Upper lobe of right lung (tissue), 1 donor: ENCODE results near the gene THUMPD2. TPM values are rescaled to one million over a fixed set of nuclear protein-coding genes. Genes with fewer than 3 reads are reported as not detected.

Source experiments
- ATAC-seq: fragments of 200-7000 bp; cut with Tn5 transposase; one replicate; pipeline ENCODE4 v1.9.1; 2020; ENCODE audit warnings: mild to moderate bottlenecking, moderate library complexity
- DNase-seq: peaks from one replicate; pipeline ENCODE4 v3.0.0-alpha.2; 2020
- H3K27ac ChIP-seq: fragments of 200-600 bp; one replicate; pipeline ENCODE4 v1.8.0; 2022
- H3K27me3 ChIP-seq: fragments of 200-600 bp; one replicate; pipeline ENCODE4 v1.8.0; 2022; ENCODE audit warnings: mild to moderate bottlenecking
- H3K36me3 ChIP-seq: fragments of 200-600 bp; one replicate; pipeline ENCODE4 v1.8.0; 2022
- H3K4me1 ChIP-seq: fragments of 200-600 bp; one replicate; pipeline ENCODE4 v1.8.0; 2022
- H3K4me3 ChIP-seq: fragments of 200-600 bp; one replicate; pipeline ENCODE4 v1.8.0; 2022; ENCODE audit warnings: mild to moderate bottlenecking
- H3K9me3 ChIP-seq: fragments of 200-600 bp; one replicate; pipeline ENCODE4 v1.8.0; 2022
- intact Hi-C: fragments of 100-400 bp; cut with DNase I; formaldehyde crosslinking; loops from one replicate; pipeline ENCODE4 v1.11.0; 2022
- total RNA-seq: library from RNA; stranded (reverse); fragmentation: NEBNext Ultra II Directional; extraction: Animal tissue kit (Norgen Biotek cat#: 25700); gene quantifications from one replicate; pipeline ENCODE4 v1.2.1, GENCODE V29; 2021
- TF ChIP-seq, protein P1 (sequence below): fragments of 200-600 bp; IDR thresholded peaks from one replicate; pipeline ENCODE4 v1.8.0; 2022; ENCODE audit warnings: antibody characterized with exemption
- donor health status: DM: no; HTN: yes; CAD: no; lungs with severe emphysema.

Gene THUMPD2
- total RNA-seq, 1 donor from 2014 or later, result 10.7 TPM

DNA sequence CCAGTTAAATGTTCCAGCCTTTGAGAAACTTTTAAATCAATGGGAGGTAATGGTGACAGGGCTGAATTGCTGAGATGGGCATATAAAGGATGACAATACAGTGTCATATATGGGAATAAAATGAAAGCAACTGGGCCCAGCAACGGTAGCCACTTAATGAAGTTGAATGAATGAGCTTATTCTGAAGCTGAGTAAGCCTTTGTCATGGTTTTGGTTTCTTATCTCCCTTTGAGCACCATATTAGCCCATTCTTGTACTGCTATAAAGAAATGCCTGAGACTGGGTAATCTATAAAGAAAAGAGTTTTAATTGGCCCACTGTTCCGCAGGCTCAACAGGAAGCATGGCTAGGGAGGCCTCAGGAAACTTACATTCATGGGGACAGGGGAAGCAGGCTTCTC, 3.5 kb upstream of the THUMPD2 start:
- TF ChIP-seq, protein P1, sequence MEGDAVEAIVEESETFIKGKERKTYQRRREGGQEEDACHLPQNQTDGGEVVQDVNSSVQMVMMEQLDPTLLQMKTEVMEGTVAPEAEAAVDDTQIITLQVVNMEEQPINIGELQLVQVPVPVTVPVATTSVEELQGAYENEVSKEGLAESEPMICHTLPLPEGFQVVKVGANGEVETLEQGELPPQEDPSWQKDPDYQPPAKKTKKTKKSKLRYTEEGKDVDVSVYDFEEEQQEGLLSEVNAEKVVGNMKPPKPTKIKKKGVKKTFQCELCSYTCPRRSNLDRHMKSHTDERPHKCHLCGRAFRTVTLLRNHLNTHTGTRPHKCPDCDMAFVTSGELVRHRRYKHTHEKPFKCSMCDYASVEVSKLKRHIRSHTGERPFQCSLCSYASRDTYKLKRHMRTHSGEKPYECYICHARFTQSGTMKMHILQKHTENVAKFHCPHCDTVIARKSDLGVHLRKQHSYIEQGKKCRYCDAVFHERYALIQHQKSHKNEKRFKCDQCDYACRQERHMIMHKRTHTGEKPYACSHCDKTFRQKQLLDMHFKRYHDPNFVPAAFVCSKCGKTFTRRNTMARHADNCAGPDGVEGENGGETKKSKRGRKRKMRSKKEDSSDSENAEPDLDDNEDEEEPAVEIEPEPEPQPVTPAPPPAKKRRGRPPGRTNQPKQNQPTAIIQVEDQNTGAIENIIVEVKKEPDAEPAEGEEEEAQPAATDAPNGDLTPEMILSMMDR, result no peak
- no peak overlapping the region for H3K4me3 ChIP-seq
- H3K9me3 ChIP-seq, result no peaks in the 10 kb centered on the region
- no peaks in the 10 kb centered on the region for H3K27me3 ChIP-seq
- no peak overlapping the region for H3K27ac ChIP-seq
- intact Hi-C loops, result no loop called here
- ATAC-seq, result no peak
- H3K36me3 ChIP-seq, result no peaks in the 10 kb centered on the region
- no peak for DNase-seq
- no peaks in the 10 kb centered on the region for H3K4me1 ChIP-seq

DNA sequence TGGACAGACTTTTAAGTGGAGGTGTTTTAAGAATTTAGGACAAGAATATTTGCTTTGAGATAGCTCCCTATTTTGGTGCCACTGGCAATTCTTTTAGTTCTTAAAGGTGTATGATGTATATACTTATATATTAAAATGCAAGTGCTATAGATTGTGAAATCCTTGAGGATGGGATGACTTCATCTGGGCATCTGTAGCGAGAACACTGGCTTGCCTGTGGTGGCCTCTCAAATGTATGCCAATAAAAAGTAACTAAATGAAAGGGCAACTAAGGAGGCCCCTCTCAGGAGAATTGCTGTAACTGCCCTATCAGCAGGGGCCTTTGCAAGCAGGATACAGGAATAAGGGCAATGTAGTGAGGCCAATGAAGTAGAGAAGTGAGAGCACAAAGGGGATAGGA, 2.6 kb upstream of the THUMPD2 start:
- Histone ChIP-seq H3K4me1 (no peaks in the 10 kb centered on the region), H3K27me3 (no peaks in the 10 kb centered on the region), H3K27ac (no peak overlapping the region), H3K36me3 (no peaks in the 10 kb centered on the region), H3K4me3 (no peak overlapping the region), H3K9me3 (no peaks in the 10 kb centered on the region)
- TF ChIP-seq, protein P1, result no peak
- ATAC-seq (no peak), DNase-seq (no peak)
- intact Hi-C loops, result no loop called here

DNA sequence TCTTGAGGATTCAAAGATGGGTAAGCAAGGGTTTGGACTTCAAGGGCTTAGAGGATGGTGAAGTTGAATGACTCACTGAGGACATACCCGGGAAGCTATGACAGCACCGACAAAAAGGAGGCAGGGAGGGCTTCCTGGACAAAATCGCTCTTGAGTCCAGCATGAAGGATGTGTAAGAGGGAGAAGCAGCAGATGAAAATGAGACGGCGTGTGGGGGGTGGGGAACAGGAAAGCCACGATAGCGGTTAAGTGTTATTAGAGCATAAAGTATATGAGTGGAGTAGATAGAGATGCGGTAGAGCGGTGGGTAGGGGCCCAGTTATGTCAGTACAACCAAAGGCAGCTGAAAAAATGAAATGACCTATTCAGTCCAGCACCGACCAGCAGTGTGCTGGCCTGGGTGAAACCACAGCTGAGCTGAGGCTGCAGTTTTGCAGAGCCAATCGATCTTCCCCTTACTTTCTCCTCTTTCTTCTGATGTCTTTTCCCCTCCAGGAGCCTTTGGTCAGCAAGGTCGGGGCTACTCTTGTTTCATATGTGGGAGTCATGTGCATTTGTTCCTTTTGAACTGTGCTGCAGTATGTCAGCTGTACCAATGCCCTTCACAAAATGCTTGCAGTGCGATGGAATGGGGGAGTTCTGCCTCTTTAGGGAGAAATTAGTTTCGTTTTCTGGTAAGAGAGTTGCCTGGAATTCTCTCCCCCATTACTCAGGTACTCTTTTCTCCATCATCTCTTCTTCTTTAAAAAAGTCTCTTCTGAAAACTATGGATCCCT, 2.0 kb upstream of the THUMPD2 start:
- H3K4me3 ChIP-seq, result no peak overlapping the region
- DNase-seq, result no peak
- no peaks in the 10 kb centered on the region for H3K27me3 ChIP-seq
- no peak overlapping the region for H3K27ac ChIP-seq
- intact Hi-C loops, result no loop called here
- H3K4me1 ChIP-seq, result no peaks in the 10 kb centered on the region
- ATAC-seq, result no peak
- H3K9me3 ChIP-seq, result no peaks in the 10 kb centered on the region
- no peaks in the 10 kb centered on the region for H3K36me3 ChIP-seq
- TF ChIP-seq, protein P1, result no peak

DNA sequence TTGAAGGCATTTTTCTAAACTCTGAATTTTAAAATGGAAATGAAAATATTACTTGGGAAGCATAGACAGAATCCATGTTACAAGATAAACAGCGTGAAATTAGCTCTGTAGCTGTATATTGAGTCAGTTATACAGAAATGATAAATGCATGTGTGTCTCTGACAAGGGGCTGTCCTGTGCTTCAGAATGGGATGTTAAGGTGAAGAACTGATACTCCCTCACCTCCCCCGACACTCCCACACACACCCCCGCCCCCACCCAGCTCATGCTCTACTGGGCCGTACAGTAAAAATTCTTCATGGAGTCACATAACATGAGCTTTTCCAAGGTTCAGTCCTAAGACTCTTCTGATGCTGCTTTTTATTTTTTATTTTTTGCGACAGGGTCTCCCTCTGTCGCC, 869 bp upstream of the THUMPD2 start:
- no peaks in the 10 kb centered on the region for H3K4me1 ChIP-seq
- intact Hi-C loops, result no loop called here
- H3K4me3 ChIP-seq, result no peak overlapping the region
- ATAC-seq (no peak), DNase-seq (no peak)
- no peaks in the 10 kb centered on the region for H3K27me3 ChIP-seq
- no peaks in the 10 kb centered on the region for H3K36me3 ChIP-seq
- H3K9me3 ChIP-seq, result no peaks in the 10 kb centered on the region
- TF ChIP-seq, protein P1, result no peak
- H3K27ac ChIP-seq, result no peak overlapping the region

DNA sequence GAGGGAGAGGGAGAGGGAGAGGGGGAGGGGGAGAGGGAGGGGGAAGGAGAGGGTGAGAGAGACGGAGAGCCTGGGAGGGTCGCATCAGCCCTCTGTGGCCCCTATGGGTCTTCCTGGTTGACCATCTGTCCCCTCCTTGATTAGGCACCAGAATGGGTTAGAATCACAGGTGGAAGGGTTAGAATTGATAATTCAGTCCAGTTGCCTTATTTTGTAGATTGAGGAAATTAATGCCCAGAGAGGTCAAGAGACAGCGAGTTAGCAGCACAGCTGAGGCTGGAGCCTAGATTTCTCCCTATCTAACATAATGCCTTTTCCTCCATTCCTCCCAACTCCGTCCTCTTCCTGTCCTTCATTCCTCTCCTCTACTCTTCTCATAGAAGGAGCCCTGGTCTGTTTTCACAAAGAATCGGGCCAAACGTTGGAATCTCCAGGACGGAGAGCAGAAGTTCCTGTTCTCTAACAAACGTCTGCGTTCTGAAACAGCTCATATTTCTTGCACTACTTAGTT, 338 bp upstream of the THUMPD2 start:
- H3K4me1 ChIP-seq, result no peaks in the 10 kb centered on the region

More for the DNA sequence above, 338 bp upstream of the THUMPD2 start:
- no peaks in the 10 kb centered on the region for H3K36me3 ChIP-seq
- TF ChIP-seq, protein P1, result no peak
- H3K27ac ChIP-seq, result peak overlapping the region; percentile 9
- H3K27me3 ChIP-seq, result no peaks in the 10 kb centered on the region
- peak; percentile 6 for ATAC-seq
- intact Hi-C loops, result no loop called here
- DNase-seq, result no peak
- H3K4me3 ChIP-seq, result peak overlapping the region; percentile 96
- no peaks in the 10 kb centered on the region for H3K9me3 ChIP-seq
